ENCODE results near the gene ACE2.

DNA sequence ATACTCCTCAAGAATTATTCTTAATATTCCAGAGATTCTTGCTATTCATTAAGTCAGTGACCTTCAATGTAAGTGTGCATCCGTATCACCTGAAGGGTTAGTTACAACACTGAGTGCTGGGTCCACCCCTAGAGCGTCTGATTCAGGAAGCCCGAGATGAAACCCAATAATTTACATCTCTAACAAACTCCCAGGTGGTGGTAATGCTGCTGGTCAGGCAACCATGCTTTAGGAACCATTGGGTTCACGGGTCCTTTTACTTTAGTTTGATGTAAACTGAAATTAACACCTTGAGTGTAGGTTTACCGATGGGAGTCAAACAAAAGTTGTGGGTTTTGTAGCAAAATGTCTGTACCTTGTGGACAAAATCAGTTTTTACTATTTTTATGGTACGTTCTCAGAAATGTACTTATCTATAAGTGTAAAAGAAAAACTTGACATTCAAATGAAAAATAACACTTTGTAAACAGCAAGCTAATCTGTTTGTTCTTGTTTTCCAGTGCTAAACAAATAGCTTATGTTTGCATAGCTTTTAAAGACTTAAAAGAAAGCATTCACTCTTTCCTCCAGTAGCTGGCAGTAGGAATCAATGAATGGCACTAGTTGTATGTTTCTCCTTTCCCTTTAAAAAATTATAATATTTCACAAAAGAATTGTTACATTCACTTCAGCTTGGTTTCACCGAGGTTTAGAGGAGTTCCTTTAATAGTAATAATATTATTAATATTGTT lies 32.7 kb downstream of the ACE2 start:
- TF ChIP-seq, protein P1, sequence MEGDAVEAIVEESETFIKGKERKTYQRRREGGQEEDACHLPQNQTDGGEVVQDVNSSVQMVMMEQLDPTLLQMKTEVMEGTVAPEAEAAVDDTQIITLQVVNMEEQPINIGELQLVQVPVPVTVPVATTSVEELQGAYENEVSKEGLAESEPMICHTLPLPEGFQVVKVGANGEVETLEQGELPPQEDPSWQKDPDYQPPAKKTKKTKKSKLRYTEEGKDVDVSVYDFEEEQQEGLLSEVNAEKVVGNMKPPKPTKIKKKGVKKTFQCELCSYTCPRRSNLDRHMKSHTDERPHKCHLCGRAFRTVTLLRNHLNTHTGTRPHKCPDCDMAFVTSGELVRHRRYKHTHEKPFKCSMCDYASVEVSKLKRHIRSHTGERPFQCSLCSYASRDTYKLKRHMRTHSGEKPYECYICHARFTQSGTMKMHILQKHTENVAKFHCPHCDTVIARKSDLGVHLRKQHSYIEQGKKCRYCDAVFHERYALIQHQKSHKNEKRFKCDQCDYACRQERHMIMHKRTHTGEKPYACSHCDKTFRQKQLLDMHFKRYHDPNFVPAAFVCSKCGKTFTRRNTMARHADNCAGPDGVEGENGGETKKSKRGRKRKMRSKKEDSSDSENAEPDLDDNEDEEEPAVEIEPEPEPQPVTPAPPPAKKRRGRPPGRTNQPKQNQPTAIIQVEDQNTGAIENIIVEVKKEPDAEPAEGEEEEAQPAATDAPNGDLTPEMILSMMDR (IDR thresholded peaks at IDR 0.05), result no peak
- TF ChIP-seq EP300 (IDR thresholded peaks at IDR 0.05), result no peak
- TF ChIP-seq POLR2A (IDR thresholded peaks at IDR 0.05), result no peak
- TF ChIP-seq POLR2AphosphoS5 (IDR thresholded peaks at IDR 0.05), result no peak

Data from gastroesophageal sphincter (tissue), 3 donors.